SK-N-MC (cell line): ENCODE results near the gene GPNMB.

Source experiments
- EZH2 ChIP-seq: fragments of 200-600 bp; sonication (generic); IDR thresholded peaks from one replicate; pipeline ENCODE4 v1.6.1; 2017; ENCODE audit warnings: antibody characterized with exemption
- POLR2AphosphoS5 ChIP-seq: IDR thresholded peaks from 2 replicates; pipeline ENCODE4 v1.6.1; 2012; ENCODE audit warnings: mild to moderate bottlenecking, low read depth, low read length, borderline replicate concordance

DNA sequence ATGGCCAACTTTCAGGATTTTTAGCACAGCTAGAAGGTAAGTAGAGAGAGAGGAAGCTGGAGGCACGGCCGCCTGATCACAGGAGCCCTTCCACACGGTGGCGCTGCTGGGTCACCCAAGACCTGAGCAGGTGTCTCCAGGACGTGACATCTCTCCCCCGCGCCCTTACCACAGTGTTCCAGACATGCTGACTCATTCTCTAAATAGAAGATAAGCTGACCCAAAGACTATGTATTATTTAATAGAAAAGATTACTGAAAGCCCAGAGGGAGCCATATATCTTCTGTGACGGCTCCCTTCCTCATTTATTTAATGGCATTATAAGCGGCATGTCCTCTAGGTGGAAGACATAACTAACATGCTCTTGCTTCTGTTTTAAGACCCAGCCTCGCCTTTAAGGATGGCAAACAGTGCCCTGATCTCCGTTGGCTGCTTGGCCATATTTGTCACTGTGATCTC is 26.6 kb downstream of the GPNMB start:
- no peak for TF ChIP-seq POLR2AphosphoS5
- no peak for TF ChIP-seq EZH2
